ENCODE results near the gene ATP1B3.

The ATP1B3 gene

DNA sequence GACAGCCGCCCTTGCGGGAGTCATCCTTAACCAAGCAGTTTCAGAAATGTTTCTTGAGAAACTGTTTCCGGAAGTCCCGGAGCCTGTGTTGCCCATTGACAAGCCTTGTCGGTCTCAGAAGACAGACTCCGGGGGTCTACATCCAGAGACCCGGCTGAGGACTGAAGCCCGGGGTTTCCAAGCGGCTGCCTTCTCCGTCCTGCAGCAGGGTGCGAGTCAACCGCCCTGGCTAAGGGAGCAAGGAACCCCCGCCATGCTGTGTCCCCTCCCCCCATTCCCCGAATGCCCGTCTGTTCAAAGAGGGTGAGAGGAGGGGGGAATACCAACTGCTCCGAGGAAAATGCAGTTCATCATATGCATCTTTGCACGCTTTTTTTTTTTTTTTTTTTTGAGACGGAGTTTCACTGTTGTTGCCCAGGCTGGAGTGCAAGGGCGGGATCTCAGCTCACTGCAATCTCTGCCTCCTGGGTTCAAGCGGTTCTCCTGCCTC, 61.6 kb downstream of the ATP1B3 start:
- no peak overlapping the region for H3K27ac ChIP-seq
- TF ChIP-seq FOXP2 (optimal IDR thresholded peaks at IDR 0.05; ENCODE audit: control extremely low read depth, extremely low read length, insufficient read depth): no peak
- TF ChIP-seq POLR2AphosphoS5 (IDR thresholded peaks at IDR 0.05; ENCODE audit: borderline replicate concordance, low read depth, low read length): no peak
- no peak for TF ChIP-seq EZH2 (IDR thresholded peaks at IDR 0.05)
- H3K9me3 ChIP-seq (ENCODE audit: low read depth, low read length): no peaks in the 10 kb centered on the region
- H3K4me3 ChIP-seq: no peak overlapping the region
- H3K9ac ChIP-seq (ENCODE audit: insufficient read length): no peak overlapping the region
- no peaks in the 10 kb centered on the region for H3K36me3 ChIP-seq (ENCODE audit: insufficient read depth, low read length)
- DNase-seq (ENCODE audit: low read depth, low spot score): no peak

DNA sequence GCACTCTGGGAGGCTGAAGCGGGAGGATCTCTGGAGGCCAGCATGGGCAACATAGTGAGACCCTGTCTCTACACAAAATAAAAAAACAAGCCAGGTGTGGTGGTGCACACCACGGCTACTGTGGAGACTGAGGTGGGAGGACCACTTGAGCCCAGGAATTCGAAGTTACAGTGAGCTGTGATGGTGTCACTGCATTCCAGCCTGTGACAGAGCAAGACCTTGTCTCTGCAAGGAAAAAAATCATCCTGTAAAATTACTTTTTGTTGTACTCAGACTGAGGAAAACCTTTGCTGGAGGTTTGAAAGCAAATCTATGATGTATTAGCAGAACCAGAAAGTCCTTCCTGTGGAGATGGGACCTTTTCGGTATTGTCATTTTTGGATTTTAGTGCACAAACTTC, 63.3 kb downstream of the ATP1B3 start:
- Histone ChIP-seq H3K9me3 (ENCODE audit: low read depth, low read length) (no peaks in the 10 kb centered on the region), H3K27ac (peak overlapping the region; percentile 61; the same call in 1 of the 2 replicates), H3K9ac (ENCODE audit: insufficient read length) (peak overlapping the region; percentile 14), H3K36me3 (ENCODE audit: insufficient read depth, low read length) (no peaks in the 10 kb centered on the region), H3K4me3 (no peak overlapping the region)
- DNase-seq (ENCODE audit: low read depth, low spot score): no peak
- TF ChIP-seq FOXP2 (optimal IDR thresholded peaks at IDR 0.05; ENCODE audit: control extremely low read depth, extremely low read length, insufficient read depth): no peak
- no peak for TF ChIP-seq EZH2 (IDR thresholded peaks at IDR 0.05)
- TF ChIP-seq POLR2AphosphoS5 (IDR thresholded peaks at IDR 0.05; ENCODE audit: borderline replicate concordance, low read depth, low read length): no peak

DNA sequence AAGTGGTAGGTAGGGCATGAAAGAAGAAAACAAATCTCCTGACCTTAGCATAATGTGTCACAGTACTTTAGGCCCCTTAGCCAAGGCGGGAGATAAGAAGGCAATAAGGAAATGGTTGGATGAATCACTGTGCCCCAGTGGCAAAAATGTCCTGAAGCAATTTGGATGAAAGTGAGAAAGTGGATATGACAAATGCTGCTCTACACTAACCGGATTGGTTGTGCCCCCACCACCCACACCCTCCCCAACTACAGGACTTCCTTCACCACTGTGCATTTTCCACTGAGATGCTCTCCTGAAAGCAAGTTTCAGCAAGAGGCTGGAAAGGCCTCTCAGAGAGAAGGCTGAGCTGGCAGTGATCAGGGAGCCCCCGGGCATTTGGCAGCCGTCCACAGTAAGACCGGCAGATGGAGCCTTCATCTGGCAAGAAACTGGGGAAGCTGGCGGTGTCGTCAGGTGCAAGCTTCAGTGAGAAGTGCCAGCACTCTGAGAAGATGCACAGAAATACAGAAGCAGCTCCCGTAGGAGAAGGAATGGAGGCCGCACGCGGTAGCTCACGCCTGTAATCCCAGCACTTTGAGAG, 63.8 kb downstream of the ATP1B3 start:
- TF ChIP-seq FOXP2 (optimal IDR thresholded peaks at IDR 0.05; ENCODE audit: control extremely low read depth, extremely low read length, insufficient read depth): no peak
- TF ChIP-seq POLR2AphosphoS5 (IDR thresholded peaks at IDR 0.05; ENCODE audit: borderline replicate concordance, low read depth, low read length): no peak
- TF ChIP-seq EZH2 (IDR thresholded peaks at IDR 0.05): no peak
- peak; percentile 66 for DNase-seq (ENCODE audit: low read depth, low spot score)
- H3K27ac ChIP-seq: peak overlapping the region; percentile 61; the same call in 1 of the 2 replicates
- peak overlapping the region; percentile 14 for H3K9ac ChIP-seq (ENCODE audit: insufficient read length)
- no peak overlapping the region for H3K4me3 ChIP-seq
- no peaks in the 10 kb centered on the region for H3K9me3 ChIP-seq (ENCODE audit: low read depth, low read length)
- no peaks in the 10 kb centered on the region for H3K36me3 ChIP-seq (ENCODE audit: insufficient read depth, low read length)

DNA sequence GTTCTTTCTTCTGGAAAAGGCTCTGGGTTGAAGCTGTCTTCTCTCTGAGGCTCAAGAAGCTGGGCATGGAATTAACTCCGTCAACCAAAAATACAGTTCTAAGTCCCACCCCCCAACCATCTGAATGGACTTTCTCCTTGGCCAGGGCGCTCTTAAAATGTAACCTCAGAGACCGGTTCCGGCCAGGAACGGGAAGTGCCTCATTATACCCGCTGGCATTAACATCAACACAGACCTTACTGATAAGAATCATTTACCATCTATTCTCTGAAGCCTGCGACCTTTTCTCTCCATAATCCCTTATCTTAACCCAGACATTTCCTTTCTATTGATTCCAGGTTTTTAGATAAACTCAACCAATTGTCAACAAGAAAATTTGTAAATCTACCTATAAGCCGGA, 64.7 kb downstream of the ATP1B3 start:
- Histone ChIP-seq H3K36me3 (ENCODE audit: insufficient read depth, low read length) (no peaks in the 10 kb centered on the region), H3K4me3 (no peak overlapping the region), H3K9me3 (ENCODE audit: low read depth, low read length) (no peaks in the 10 kb centered on the region), H3K27ac (no peak overlapping the region), H3K9ac (ENCODE audit: insufficient read length) (no peak overlapping the region)
- TF ChIP-seq EZH2 (IDR thresholded peaks at IDR 0.05): no peak
- no peak for TF ChIP-seq FOXP2 (optimal IDR thresholded peaks at IDR 0.05; ENCODE audit: control extremely low read depth, extremely low read length, insufficient read depth)
- no peak for TF ChIP-seq POLR2AphosphoS5 (IDR thresholded peaks at IDR 0.05; ENCODE audit: borderline replicate concordance, low read depth, low read length)
- DNase-seq (ENCODE audit: low read depth, low spot score): no peak

DNA sequence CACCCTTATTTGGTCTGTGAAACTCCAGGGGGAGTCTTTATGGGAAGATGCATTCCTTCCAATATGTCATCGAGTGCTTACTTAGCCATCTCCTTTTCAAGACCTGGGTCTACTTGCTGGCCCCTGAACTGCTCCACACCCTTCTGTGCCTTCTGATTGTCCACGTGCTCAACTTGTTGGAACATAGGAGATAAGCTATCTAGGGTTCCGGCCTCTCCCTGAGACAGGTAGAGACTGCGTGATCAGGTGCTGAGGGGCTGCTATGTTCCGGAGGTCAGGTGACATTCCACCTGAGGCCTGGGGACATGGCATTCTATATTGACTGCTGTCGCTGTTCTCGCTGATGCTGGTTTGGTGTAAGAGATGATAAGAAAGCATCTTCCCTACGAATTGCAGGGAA, 65.6 kb downstream of the ATP1B3 start:
- Histone ChIP-seq H3K4me3 (no peak overlapping the region), H3K9me3 (ENCODE audit: low read depth, low read length) (no peaks in the 10 kb centered on the region), H3K9ac (ENCODE audit: insufficient read length) (no peak overlapping the region), H3K27ac (no peak overlapping the region), H3K36me3 (ENCODE audit: insufficient read depth, low read length) (no peaks in the 10 kb centered on the region)
- DNase-seq (ENCODE audit: low read depth, low spot score): no peak
- TF ChIP-seq FOXP2 (optimal IDR thresholded peaks at IDR 0.05; ENCODE audit: control extremely low read depth, extremely low read length, insufficient read depth): no peak

DNA sequence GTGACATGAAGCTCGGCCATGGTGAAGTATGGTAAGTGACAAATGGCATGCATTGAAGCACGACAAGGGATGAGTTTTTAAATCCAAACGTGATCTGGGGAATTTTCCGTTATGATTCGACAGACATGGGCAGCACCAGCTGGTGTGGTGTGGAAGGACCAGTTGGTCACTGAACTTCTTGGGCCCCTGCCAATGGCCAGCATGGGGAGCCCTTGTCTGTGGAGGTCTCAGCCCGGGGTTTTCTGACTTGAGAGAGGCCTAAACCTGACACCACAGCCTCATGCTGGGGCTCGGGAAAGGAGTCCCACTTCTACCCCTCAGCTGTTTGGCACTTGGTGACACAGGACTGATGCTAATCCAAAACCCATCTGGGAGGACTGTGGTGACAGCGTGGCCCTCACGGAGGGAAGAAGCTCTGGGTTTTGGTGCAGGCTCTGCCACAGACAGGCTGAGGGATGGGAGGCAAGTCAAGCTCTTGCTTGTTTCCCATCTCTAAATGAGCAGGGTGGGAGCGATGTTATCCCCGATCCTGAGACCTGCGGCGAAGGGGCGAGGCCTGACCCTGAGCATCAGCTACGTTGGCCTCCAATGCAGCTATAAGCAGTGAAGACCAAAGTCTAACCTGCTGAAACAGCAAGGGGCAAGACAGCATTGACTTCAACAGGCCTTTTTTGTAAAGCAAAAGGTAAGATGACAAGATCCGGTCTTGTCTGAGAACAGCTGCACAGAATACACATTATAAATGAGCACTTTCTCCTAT, 69.5 kb downstream of the ATP1B3 start:
- no peak overlapping the region for H3K4me3 ChIP-seq
- TF ChIP-seq EZH2 (IDR thresholded peaks at IDR 0.05): no peak
- no peak for TF ChIP-seq POLR2AphosphoS5 (IDR thresholded peaks at IDR 0.05; ENCODE audit: borderline replicate concordance, low read depth, low read length)
- no peak for TF ChIP-seq FOXP2 (optimal IDR thresholded peaks at IDR 0.05; ENCODE audit: control extremely low read depth, extremely low read length, insufficient read depth)
- no peak overlapping the region for H3K9ac ChIP-seq (ENCODE audit: insufficient read length)
- DNase-seq (ENCODE audit: low read depth, low spot score): no peak
- H3K27ac ChIP-seq: no peak overlapping the region
- H3K9me3 ChIP-seq (ENCODE audit: low read depth, low read length): no peaks in the 10 kb centered on the region
- no peaks in the 10 kb centered on the region for H3K36me3 ChIP-seq (ENCODE audit: insufficient read depth, low read length)

DNA sequence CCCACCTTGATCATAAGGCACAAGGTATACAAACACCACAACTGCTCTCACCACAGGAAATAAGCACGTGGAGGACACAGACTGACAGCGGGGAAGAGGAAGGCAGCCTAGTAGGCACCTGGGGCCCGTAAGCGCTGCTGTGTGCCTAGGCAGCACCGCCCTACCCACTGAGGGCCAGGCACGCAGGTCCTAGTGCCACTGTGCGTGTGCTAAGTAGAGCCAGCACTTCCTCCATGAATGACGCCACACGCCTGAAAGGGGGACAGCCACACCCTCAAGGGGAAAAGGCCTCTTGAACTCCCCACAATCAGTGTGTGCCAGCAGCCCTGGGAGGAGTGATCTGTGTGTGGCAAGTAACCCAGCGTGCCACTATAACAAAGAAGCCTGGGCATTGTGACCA, 73.0 kb downstream of the ATP1B3 start:
- Histone ChIP-seq H3K27ac (no peak overlapping the region), H3K4me3 (no peak overlapping the region), H3K9me3 (ENCODE audit: low read depth, low read length) (no peaks in the 10 kb centered on the region), H3K9ac (ENCODE audit: insufficient read length) (no peak overlapping the region), H3K36me3 (ENCODE audit: insufficient read depth, low read length) (peaks cover 10% of the 10 kb centered on the region)
- no peak for TF ChIP-seq FOXP2 (optimal IDR thresholded peaks at IDR 0.05; ENCODE audit: control extremely low read depth, extremely low read length, insufficient read depth)
- no peak for TF ChIP-seq POLR2AphosphoS5 (IDR thresholded peaks at IDR 0.05; ENCODE audit: borderline replicate concordance, low read depth, low read length)
- TF ChIP-seq EZH2 (IDR thresholded peaks at IDR 0.05): no peak
- DNase-seq (ENCODE audit: low read depth, low spot score): no peak

DNA sequence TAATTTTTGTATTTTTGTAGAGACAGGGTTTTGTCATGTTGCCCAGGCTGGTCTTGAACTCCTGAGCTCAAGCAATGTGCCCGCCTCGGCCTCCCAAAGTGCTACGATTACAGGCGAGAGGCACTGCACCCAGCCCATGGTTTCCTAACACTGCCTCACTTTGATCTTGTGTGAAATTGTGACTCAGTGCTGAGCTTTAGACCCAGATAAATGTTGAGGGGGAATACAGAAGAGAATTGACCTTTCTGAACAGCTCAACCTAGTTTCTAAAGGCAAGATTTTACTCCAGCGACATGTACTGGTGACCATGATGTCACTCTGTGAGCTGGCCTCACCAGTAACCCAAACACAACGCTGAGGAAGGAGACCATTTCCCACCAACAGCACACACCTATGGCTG, 73.5 kb downstream of the ATP1B3 start:
- Histone ChIP-seq H3K9ac (ENCODE audit: insufficient read length) (no peak overlapping the region), H3K9me3 (ENCODE audit: low read depth, low read length) (no peaks in the 10 kb centered on the region), H3K27ac (no peak overlapping the region), H3K4me3 (no peak overlapping the region), H3K36me3 (ENCODE audit: insufficient read depth, low read length) (peaks cover 10% of the 10 kb centered on the region)
- DNase-seq (ENCODE audit: low read depth, low spot score): no peak
- no peak for TF ChIP-seq POLR2AphosphoS5 (IDR thresholded peaks at IDR 0.05; ENCODE audit: borderline replicate concordance, low read depth, low read length)
- no peak for TF ChIP-seq EZH2 (IDR thresholded peaks at IDR 0.05)
- no peak for TF ChIP-seq FOXP2 (optimal IDR thresholded peaks at IDR 0.05; ENCODE audit: control extremely low read depth, extremely low read length, insufficient read depth)
